Skin of body (tissue), 2 donors: ENCODE results near the gene SLC19A1. TPM values are rescaled to one million over a fixed set of nuclear protein-coding genes. Genes with fewer than 3 reads are reported as not detected.

Source experiments
- DNase-seq: peaks from one replicate; lab custom pipeline; 2025; lab: John Stamatoyannopoulos, UW
- total RNA-seq: library from RNA; depleted of rRNA; stranded (reverse); fragments of >200 nt; gene quantifications from one replicate; pipeline ENCODE4 v1.2.3, GENCODE V29; 2014

SLC19A1 gene
- total RNA-seq, 1 donor from 2014 or later, result 7.7 TPM

DNA sequence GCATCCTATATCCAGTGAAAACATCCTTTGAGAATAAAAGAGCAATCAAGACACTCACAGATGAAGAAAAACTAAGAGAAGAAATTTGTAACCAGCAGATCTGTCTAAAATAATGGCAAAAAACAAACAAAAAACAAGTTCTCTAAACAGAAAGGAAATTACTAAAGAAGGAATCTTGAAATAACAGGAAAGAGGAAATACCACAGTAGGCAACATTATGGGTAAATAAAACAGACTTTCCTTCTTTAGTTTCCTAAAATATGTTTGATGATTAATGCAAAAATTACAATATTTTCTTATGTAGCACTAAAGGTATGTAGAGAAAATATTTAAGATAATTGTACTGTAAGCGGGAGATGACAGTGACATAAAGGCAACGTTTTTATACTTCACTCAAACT lies 23.5 kb downstream of the SLC19A1 start:
- DNase-seq, result no peak

- no peak for DNase-seq
These were observed 24.8 kb downstream of the SLC19A1 start for GRCh38 chr21:45517249-45518065.

DNA sequence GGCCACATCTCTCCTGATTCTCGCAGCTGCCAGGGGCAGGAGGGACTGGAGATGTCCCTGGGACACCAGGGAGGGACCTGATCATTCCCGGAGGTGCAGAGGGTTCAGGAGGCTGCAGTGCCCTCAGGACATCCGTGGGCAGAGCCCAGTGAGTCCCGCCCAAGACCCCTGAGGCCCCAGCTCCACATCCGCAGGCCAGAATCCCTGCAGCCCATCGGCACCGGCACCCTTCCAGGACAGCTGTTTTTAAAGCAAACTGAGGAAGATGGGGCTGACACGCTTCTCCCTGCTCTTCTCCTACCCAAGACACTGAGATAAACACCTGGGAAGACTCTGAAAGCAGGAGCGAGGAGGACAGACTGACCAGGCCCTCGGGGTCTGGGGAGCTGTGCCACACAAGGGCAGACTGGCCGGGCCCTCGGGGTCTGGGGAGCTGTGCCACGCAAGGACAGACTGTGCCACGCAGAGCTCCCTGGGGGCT lies 25.5 kb downstream of the SLC19A1 start:
- DNase-seq, result no peak

DNA sequence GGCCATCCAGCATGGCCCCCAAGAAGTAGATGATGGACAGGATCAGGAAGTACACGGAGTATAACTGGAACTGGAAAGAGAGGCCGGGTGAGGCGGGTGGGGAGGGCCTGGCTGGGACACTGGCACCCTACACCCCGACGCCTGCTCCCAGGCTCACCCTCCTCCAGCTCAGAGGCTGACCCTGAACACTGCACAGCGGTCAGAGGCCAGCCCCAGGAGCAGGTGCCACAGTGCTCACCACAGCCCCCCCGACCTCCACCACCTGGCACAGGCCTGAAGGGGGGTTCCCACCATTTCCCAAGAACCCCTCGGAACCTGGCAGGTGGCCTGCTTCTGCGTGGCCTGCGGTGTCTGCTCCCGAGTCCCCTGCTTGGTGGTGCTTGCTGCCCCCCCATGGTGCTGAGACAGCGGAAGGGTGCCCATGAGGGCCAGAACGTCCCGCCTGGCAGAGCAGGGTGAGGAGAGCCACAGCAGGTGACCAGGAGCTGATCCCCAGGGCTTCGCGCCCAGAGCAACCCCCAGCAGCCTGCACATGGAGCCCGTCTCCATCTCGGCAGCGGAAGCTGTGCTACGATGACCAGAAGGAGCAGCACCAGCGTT lies 26.1 kb downstream of the SLC19A1 start:
- DNase-seq, result no peak

- DNase-seq, result no peak
These were observed 26.8 kb downstream of the SLC19A1 start for GRCh38 chr21:45515241-45516061.

GRCh38 chr21:45514311-45515021 lies 27.8 kb downstream of the SLC19A1 start:
- DNase-seq, result no peak

DNA sequence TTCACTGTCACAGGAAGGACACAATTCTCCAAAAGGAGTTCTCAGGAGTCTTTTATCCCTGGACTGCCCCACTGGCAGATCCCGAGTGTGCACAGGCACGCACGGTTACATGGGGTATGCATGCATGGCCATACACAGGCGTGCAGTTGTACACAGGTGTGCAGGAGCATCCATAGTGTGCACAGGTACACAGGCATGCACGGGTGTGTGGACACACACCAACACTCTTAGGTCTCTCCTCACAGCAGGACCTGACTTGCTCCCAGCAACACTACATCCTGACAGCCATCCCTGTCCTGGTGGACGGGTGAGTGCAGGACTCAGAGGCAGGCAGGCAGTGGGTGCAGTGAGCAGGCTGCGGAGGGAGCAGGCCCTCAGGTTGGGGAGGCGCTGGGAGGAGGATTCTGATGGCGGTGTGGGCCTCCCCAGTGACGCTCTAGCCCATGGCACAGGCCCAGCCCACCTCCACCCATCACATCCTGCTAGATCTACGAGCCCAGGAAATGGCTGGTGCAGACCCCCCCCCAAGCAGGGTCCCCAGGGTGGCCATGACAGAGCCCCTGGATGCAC lies 28.4 kb downstream of the SLC19A1 start:
- DNase-seq, result no peak

DNA sequence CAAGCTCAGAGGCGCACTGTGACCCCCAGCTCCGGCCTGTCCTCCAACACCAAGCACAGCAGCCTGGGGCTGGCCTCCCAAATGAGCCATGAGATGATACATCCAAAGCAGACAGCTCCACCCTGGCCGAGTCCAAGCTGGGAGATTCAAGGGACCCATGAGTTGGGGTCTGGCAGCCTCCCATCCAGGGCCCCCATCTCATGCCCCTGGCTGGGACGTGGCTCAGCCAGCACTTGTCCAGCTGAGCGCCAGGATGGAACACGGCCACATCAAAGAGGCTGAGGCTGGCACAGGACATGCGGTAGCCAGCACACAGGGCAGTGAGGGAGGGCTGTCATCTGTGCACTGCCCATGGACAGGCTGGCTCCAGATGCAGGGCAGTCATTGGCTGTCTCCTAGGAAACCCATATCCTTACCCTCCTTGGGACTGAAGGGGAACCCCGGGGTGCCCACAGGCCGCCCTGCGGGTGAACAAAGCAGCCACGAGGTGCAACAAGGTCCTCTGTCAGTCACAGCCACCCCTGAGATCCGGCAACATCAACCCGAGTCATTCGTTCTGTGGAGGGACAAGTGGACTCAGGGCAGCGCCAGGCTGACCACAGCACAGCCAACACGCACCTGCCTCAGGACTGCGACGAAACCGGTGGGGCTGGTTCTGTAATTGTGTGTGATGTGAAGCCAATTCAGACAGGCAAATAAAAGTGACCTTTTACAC lies 29.1 kb downstream of the SLC19A1 start:
- no peak for DNase-seq

DNA sequence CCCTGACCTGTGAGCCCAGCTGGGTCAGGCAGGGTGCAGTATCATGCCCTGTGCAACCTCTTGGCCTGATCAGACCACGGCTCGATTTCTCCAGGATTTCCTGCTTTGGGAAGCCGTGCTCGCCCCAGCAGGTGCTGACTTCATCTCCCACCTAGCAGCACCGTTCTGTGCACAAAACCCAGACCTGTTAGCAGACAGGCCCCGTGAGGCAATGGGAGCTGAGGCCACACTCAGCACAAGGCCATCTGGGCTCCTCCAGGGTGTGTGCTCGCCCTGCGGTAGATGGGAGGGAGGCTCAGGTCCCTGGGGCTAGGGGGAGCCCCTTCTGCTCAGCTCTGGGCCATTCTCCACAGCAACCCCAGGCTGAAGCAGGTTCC lies 29.6 kb downstream of the SLC19A1 start:
- DNase-seq, result no peak

GRCh38 chr21:45511661-45512431 lies 30.4 kb downstream of the SLC19A1 start:
- DNase-seq, result no peak

GRCh38 chr21:45511007-45511406 lies 31.2 kb downstream of the SLC19A1 start:
- no peak for DNase-seq

DNA sequence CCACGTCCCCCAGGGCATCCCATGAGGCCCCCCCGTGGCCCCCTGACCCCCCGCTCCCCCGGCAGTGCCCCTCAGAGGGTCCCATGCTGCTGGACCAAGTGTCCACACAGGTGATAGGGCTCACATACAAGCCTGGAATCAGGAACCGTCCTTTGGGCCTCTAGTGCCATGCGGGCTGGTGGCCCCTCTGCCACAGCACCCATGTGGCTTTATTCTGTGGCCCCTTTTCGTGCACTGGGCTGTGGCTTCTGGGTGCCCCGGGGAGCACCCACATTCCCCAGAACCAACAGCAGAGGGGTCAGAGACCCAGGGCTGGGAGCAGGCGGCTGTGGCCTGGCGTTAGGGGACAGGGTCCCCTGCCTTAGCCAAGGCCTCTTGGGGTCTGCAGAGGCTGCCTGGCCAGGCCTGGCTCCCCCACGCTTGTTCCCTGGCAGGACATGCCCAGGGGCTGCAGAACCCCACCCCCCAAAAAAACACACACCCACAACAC lies 31.7 kb downstream of the SLC19A1 start:
- no peak for DNase-seq

DNA sequence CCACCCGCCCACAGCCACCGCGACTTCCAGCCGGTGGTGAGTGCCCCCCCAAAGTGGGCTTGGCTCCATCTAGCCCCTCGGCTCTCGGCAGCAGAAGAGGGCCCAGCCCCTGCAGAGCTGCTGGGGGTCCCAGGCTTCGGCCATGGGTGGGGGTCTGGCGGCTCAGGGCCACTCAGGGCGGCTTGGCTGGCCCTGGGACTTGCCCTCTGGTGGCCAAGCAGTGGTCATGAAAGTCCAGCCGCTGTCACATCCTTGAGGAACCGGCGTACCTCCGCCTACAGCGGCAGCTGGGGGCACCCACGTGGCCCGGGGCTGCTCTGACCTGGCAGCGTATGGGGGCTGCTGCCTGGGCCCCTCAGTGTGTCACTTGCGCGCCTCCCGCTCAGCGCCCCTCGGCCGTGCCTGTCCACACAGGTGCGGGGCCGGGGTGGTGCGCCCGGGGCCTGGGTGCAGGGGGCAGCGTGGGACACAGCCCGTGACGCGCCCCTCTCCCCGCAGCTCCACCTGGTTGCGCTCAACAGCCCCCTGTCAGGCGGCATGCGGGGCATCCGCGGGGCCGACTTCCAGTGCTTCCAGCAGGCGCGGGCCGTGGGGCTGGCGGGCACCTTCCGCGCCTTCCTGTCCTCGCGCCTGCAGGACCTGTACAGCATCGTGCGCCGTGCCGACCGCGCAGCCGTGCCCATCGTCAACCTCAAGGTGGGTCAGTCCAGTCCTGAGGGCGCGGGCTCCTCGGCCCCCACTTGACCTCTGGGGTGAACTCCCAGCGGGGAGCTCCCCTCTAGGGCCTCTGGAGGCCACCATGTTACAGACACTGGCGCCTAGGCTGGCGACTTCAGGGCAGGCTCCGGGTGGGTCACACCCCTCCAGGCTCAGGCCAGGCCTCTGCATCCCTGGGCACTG lies 32.4 kb downstream of the SLC19A1 start:
- DNase-seq, result no peak

GRCh38 chr21:45508607-45509565 lies 33.4 kb downstream of the SLC19A1 start:
- DNase-seq, result no peak

- no peak for DNase-seq
These were observed 34.2 kb downstream of the SLC19A1 start for GRCh38 chr21:45507888-45508508.

- no peak for DNase-seq
These were observed 34.7 kb downstream of the SLC19A1 start for GRCh38 chr21:45507523-45507875.
